GM19395 (cell line): ENCODE measurements around the gene HOMER2.
"Not testable (repeated sequence)": the region's sequence is repeated elsewhere in the genome, so short reads cannot be mapped to it uniquely, and the experiment has no call there.

Source experiments
- ATAC-seq: cut with Tn5 transposase; IDR thresholded peaks from one replicate; pipeline ENCODE4 v1.9.1; 2021; ENCODE audit warnings: mild to moderate bottlenecking, moderate library complexity; ENCODE audit not compliant: unreplicated experiment

HOMER2 gene

DNA sequence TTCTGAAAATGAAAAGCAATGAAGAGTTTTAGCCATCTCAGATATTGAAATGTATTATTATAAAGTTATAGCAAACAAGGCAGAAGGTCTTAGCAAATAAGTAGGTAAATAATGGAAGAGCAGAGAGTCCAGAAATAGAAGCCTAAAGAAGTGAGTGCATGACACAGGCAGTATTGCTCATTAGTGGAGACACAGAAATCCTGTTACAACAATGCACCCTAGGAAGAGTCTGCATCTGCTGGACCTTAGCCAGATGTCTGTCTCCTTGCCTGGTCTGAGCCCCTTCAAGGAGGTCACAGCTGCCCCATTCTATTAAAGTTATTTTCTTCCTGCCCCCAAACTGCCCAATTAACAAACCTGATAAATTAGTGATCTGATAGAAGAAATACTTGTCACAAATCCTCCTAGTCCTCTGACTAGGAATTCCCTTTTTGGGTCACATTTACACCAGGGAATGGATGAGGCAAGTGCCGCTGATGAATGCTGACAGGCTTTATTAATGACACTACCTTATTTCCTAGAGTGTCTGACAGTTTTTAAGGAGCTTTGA lies 51.9 kb downstream of the HOMER2 start:
- no peak for ATAC-seq

DNA sequence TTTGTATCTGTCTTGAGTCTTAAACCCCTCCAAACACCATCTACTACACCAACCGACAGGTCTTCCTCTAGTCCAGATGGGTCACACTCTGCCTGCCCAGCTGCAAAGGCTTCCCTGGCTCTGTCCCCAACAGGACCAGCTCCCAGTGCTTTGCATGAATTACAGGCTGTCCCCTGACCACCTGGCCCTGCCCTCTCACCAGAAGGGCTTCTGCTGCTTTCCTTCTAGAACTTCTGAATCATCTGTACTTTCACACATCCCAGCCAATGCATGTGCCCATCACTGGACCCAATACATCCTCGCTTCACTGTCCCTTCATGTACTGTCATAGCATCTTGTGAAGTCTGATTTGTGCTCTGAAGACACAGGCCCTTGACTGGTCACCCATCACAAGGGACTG lies 53.6 kb downstream of the HOMER2 start:
- no peak for ATAC-seq

DNA sequence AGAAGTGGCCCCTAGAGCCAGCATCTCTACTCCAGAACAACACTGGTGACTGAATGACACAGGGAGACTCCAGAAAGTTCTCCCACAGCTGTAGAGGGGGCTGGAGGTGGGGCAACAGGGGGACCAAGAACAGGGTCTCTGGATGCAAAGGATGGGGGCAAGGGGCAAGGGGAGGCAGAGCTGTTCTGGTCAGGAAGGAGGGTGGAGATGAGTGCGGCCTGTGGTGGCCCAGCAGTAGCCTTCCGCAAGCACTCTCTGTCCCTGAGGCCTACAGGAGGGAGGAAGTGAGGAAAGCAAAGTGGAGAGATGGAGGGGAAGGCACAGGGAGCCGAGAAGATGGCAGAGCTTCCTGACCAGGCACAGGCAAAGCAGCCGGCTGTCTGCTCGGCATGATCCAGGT lies 56.5 kb downstream of the HOMER2 start:
- no peak for ATAC-seq

DNA sequence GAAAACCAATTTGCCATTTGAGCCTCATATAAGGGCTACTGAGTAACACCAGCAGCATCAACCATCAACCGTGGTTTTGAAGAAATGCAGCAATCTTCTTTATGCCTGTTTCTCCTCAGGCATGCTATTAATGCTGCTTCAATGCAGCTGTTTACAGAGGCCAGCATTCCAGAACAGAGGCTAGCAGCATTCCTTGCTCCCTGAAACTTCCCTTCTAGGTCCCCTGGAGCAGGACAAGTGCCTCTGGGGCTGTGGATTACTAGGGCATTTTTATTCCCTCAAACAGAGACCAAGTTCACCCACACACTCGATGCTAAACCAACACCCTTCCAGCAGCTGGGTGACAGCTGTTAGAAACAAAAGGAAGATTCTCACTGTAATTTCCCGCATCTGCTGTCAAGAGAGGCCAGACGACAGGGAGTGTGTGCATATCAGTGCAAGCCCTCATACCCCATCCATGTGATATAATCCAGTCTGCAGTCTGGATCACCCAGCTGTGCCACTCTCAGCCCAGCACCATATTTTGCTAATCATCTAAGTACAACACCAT lies 57.5 kb downstream of the HOMER2 start:
- no peak for ATAC-seq

DNA sequence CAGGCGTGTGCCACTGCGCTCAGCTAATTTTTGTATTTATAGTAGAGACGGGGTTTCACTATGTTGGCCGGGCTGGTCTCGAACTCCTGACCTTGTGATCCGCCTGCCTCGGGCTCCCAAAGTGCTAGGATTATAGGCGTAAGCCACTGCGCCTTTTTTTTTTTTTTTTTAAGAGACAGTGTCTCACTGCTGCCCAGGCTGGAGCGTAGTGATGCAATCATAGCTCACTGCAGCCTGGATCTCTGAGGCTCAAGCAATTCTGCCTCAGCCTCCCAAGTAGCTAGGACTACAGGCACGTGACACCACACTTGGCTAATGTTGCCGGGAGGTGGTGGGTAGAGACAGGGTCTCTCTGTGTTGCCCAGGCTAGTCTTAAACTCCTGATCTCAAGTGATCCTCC lies 59.0 kb downstream of the HOMER2 start:
- ATAC-seq, result not testable (repeated sequence)

DNA sequence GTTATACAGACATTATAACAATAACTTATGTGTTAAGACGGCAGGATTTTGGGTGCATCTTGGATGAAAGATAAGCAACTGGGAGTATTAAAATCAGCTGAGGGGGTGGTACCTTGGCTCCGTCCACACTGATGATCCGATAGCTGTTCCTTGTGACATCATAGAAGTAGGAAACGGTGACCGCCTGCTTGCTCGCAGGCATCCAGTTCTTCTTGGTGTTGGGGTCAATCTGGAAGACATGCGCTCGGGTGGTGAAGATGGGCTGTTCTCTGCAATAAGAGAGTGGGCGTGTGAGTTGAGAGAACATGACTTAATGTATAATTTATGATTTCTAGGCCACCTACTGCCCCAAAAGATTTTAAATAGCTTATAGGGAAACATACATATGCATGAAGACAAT lies 59.9 kb downstream of the HOMER2 start:
- ATAC-seq, result no peak

DNA sequence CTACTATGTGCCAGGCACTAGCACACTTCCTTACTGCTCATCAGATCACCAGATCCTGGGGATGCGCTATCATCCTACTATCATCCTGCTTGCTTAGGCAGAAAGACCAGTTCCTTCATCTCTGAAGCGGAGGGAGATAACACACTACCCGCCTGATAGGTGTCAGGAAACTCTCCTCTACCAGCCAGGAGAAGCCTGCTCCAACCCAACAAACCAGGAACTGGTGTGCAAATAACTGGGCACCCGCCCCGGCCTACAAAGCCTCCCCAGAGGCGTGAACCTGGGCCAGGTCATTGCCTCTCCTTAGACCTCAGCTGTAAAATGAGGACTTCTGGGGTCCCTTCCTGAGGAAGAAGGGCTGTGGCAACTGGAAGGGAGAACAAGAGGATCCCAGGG lies 61.5 kb downstream of the HOMER2 start:
- no peak for ATAC-seq

DNA sequence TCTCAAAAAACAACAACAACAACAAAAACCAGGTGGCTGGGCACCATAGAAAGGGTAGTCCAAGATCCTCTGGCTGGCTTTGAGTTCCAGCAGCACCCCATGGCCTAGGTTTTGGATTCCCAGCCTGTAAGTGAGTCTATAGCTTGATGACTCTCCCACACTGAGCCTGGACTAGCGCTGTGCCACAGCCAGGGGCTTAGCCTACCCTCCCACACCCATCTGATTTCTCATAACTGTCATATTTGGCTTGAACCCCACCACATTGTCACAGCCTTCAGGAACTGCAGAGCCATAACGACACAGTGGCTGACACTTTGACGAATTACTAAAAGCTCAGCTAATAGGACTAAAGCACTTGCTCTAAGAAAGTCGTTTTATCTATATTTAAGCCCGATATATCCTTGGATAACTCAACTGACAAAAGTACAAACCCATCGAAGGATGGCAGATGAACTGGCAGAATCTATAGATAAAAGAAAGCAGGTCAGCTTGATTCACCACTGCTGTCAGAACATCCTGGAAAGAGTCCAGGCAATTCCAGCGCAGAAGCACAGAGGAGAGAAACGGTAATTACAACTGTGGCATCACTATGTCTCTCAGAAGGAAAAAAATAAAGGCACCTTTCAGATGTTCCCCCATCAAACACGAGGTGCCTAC lies 62.1 kb downstream of the HOMER2 start:
- ATAC-seq, result no peak

DNA sequence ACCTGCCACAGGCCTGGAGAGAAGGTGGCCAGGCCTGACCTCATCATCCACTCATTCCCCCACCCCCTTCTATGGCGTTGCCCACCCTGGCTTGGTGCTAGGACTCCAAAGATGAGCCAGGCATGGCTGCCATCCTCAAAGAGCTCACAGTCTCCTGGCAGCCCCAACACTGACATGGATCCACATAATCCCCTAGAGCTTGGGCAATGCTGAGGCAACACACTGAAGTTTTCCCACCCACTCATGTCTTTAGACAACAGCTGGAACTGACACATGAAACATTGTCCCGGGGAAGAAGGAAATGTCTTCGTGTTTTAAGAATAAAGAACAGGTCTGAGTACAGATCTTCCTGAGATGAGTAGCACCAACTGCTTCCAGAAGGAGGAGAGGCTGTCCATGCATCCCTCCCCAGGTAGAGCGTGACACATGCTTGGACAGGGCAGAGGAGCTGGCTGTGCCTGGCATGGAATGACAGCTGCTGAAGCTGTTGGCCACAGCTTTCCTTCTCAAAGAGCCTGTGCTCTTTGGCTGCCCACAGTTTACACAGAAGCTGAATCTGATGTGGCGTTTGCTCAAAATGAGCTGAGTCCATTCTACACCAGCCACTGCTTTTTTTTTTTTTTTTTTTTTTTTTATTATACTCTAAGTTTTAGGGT lies 70.1 kb downstream of the HOMER2 start:
- no peak for ATAC-seq

DNA sequence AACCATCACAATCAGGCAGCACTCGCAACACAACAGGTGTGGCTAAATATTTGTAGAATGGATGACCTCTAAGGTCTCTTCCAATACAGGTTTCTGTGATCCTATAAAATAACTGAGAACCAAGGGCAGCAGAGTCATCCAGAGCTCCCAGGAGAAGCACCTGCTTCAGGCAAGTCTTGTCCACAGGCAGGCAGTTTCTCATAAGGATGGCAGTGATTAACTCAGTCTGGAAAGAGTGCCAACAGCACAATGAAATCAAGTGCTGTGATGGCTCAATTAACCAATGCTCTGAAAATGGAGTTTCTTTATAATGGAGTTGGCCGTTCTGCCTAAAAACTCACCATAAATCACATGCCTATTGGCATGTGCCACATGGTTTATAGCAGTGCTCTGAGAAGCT lies 70.8 kb downstream of the HOMER2 start:
- no peak for ATAC-seq

DNA sequence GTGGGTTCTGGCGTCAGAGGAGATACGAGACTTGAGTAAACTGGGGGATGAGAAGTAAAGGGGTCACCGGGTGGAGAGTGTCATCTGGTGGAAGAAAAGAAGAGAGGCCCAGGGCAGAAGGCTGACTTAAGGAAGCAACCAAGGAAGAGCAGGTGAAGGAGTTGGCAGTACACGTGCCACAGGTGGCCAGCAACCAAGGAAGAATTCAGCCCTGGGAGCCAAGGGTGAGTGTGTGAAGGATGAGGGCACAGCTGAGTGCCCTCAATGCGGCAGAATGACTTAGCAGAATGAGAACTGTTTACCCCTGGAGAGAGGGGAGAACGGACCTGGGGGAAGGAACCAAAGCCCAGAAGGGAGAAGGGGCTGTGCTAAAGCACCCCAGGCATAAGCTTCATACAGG lies 71.8 kb downstream of the HOMER2 start:
- ATAC-seq, result no peak

DNA sequence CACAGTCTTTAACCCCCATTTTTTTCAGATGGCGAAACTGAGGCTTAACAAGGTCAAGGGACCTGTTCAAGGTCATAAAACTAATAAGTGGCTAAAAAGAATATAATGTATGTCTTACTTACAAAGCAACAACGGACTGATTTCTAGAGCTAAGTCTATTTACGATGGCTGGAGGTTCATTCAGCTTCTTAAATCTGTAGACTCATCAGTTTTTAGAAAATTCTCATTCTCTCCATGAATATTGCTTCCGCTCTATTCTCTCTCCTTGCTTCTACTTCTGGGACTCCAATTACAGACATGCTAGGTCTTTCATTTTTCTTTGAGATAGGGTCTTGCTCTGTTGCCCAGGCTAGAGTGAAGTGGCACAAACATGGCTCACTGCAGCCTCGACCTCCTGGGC lies 74.2 kb downstream of the HOMER2 start:
- no peak for ATAC-seq

DNA sequence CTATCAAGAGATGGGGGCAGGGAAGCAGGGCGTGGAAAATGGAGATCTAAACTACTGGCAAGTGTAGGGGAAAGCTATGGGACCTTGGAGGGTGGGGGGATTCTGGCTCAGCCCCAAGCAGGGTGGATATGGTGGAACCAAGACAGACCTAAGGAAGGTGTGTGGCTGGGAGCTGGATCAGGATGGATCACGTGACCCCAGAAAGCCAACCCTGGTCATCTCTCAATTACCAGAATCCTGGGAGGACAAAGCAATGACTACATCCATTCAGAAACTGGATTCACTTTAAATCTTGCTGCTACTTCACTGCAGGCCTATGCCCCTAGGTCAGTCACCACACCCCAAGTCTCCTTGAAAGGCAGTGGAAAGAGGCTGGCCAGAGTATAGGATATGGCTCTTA lies 74.7 kb downstream of the HOMER2 start:
- no peak for ATAC-seq

DNA sequence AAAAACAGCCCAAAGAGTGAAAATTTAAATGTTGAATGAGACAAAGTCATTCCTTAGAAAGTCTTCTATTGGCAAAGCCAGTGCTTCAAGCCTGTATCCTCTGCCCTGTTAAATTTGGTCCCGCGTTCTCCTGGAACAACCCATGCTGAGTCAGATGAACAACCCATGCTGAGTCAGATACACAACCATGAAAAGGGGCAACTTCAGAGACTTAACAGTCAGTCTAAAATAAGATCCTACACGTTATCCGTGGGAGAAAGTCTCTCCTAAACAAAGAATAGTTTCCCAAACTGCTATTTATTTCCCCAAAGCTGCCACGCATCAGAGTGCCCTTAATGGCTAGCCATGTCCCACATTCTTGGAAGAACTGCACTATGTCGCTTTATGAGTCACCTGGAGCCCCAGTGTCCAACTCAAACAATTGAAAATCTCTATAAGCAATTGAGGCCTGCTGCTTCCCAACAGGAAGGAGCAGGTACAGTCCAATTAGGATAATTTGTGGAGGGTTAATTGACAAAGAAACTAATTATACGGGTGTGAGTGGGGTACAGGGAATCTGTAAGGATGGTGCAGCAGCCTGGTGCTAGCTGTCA lies 77.0 kb downstream of the HOMER2 start:
- no peak for ATAC-seq

DNA sequence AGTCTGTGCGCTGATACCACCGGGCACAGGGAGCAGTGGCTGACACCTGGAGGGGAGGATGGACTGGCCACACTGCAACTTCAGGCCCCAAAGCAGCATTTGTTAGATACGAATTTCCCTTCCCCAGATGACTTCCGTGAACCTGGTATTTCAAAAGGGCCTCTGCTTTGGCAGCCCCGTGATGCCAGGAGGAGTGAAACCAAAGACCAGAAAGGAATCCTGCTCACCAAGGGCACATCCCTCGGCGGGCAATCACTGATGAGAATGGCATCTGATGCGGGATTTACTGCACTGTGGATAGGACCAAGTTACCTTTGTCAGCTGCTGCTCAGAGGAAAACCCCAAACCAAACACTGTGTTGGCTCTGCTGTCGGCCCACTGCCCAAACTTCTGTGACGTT lies 77.6 kb downstream of the HOMER2 start:
- ATAC-seq, result no peak

DNA sequence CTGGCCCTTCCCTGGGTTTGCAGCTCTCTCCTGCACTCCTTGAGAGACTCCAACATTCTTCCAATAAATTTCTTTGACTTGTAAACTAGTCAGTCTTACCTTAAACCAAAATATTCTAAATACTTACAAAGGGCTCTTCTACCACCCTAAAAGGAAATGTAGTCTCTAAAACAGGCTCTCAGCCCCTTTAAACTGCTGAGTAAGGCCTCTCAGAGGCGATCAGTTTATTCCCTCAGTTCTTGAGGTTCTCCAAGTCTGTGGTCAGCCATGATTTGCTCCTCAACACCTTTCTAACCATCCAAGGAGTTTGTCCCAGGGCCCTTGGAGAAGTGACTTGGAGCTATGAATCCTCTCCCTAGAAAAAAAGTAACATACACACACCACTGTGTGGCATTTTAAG lies 78.3 kb downstream of the HOMER2 start:
- ATAC-seq, result no peak

DNA sequence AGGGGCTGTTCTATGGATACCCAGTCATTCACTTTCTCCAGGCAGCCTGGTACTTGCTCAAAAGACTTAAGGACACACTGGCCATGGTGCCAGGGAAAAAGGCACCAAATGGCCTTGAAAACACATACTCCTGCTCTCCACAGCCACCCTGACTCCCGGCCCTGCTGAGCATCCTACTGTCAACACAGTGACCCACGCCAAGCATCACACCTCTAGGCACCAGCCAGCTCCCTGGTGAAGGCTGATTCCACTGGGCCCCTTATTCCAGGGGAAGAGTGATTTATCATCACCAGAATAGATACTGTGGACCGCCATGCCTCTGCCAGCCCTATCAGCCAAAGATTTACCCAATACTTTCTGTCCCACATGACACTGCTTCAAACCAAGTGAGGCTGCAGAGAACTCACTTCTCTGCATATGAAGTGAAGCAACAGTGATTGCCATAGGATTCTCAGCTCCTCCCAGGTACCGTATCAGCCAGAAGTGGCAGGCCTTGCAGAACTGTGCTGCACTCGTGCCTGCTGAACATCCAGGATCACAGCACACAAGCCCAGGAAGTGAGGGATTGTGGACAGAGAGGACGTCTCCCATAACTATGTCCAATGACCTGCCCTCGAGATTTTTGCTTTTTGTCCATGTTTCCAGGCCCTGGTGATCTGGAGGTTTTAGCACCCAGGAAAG lies 79.4 kb downstream of the HOMER2 start:
- no peak for ATAC-seq

DNA sequence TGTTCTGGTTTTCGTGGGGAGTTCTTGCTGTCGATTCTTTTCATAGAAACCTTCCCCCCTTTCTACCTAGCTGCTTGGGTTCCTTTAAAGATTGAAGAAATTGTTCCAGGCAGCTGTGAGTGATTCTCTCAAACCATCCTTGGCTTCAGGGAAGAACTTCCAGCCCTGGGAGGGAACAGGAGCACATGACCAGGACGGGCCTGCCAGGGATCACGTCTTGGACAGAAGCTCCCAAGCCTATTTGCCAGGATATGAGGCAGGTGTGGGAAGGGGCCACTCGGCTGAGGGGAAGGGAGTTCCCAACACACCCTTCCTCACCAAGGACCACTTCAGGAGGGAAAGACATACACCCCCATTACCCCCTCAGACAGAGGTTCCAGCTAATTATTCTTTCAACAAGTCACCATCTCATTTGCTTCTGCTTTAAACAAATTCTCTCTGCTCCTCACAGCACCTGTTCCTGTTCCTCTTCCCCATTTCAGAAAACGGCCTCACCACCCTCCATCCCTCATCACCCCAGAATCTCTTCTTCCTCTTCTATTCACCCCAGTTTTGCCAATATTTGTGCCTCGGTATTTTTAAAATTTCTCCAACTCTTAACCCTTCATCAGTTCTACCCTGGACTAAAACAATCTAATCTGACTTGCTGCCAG lies 80.6 kb downstream of the HOMER2 start:
- ATAC-seq, result no peak

DNA sequence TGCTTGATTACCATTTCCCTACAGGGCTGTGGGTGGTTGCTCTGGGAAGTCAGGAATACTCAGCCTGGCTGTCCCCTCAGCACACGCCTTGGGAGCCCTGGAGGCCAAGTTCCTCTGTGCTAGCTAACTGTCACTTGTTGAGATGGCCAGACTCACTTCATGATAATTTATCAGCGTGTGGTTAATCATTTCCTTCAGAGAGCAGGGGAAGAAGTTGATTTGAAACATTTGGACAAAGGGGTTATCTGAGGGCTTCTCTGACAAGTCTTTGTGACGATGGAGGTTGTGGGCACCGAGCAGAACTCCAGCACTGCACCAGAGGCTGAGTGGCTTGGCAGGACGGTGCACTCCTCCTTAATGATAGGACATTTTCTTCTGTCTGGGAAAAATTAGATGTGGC lies 81.2 kb downstream of the HOMER2 start:
- ATAC-seq, result no peak

DNA sequence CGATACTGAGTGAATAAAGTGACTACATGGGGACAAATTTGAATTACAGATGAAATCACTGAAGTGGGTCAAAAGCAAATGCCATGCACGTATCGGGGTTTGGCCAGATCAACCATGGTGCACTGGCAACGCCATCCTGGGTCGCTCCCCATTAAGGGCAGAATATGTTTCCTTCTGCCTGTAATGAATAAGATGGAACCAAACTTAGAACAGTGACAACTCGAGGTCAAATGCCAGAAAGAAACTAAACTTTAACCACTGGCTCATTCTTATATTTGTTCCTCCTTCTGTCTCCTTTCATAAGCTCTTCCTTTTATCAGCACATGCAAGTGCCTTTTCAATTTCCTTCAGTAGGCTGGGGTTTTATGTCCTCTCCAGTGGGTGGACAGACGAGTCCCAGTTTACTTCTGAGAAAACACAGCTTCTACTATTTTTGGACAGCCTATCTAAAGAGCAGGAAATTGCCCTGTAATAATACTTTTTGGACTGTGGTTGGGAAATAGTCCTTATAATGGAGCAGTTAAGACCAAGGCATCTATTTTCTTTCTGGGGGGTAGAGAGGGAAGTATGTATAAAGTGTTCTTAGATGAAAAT lies 81.7 kb downstream of the HOMER2 start:
- ATAC-seq, result no peak

DNA sequence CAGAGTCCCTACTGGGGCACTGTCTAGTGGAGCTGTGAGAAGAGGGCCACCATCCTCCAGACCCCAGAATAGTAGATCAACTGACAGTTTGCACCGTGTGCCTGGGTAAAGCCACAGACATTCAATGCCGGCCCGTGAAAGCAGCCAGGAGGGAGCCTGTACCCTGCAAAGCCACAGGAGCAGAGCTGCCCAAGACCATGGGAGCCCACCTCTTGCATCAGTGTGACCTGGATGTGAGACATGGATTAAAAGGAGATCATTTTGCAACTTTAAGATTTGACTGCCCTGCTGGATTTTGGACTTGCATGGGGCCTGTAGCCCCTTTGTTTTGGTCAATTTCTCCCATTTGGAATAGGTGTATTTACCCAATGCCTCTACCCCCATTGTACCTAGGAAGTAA lies 86.5 kb downstream of the HOMER2 start:
- ATAC-seq, result not testable (repeated sequence)
